ENCODE results near the gene P2RX2. TPM values are rescaled to one million over a fixed set of nuclear protein-coding genes. Genes with fewer than 3 reads are reported as not detected.
"Not testable (repeated sequence)": the region's sequence is repeated elsewhere in the genome, so short reads cannot be mapped to it uniquely, and the experiment has no call there.

The P2RX2 gene
- total RNA-seq, 2 donors from 2014 or later: 0.24 TPM; not detected in 1

DNA sequence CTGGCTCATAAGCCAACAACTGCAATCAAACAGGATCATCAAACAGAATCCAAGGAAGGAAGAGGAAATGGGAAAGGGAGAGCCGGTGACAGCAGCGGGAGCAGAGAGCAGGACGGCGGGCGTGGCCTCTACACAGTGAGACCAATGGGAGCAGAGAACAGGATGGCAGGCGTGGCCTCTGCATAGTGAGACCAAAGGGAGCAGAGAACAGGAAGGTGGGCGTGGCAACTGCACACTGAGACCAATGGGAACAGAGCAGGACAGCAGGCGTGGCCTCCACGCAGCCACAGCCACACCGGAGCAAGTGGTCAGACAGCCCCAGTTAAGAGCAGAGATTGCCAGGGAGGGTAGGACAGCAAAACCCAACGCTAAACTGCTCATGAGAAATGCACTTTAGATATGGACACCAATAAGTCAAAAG is 24.6 kb upstream of the P2RX2 start:
- Histone ChIP-seq H3K27ac (peak overlapping the region; percentile 55), H3K9ac (ENCODE audit: low read depth in 2 of 2, low read length in 2 of 2) (peak overlapping the region in 1 of 2 donors; percentile 58), H3K4me3 (peak overlapping the region; percentile 19), H3K4me1 (no peaks in the 10 kb centered on the region), H3K27me3 (peaks cover 3% of the 10 kb centered on the region), H3K9me3 (no peaks in the 10 kb centered on the region), H3K36me3 (no peaks in the 10 kb centered on the region)
- TF ChIP-seq, protein P1, sequence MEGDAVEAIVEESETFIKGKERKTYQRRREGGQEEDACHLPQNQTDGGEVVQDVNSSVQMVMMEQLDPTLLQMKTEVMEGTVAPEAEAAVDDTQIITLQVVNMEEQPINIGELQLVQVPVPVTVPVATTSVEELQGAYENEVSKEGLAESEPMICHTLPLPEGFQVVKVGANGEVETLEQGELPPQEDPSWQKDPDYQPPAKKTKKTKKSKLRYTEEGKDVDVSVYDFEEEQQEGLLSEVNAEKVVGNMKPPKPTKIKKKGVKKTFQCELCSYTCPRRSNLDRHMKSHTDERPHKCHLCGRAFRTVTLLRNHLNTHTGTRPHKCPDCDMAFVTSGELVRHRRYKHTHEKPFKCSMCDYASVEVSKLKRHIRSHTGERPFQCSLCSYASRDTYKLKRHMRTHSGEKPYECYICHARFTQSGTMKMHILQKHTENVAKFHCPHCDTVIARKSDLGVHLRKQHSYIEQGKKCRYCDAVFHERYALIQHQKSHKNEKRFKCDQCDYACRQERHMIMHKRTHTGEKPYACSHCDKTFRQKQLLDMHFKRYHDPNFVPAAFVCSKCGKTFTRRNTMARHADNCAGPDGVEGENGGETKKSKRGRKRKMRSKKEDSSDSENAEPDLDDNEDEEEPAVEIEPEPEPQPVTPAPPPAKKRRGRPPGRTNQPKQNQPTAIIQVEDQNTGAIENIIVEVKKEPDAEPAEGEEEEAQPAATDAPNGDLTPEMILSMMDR (IDR thresholded peaks at IDR 0.05): no peak
- DNase-seq: peak; percentile 96
- intact Hi-C loops (cut with DNase I): no loop called here

DNA sequence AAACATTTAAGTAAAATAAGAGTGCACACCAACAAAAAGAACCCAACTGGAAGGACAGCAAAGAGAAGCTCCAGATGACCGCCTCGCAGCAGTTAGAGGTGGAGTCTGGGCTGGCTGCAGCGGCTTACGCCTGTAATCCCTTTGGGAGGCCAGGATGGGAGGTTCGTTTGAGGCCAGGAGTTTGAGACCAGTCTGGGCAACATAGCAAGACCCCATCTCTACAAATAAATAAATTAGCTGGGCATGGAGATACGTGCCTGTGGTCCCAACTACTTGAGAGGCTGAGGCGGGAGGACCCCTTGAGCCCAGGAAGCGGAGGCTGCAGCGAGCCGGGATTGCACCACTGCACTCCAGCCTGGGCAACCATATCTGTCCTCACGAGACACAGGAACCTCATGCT is 23.4 kb upstream of the P2RX2 start:
- TF ChIP-seq, protein P1 (IDR thresholded peaks at IDR 0.05): no peak
- DNase-seq: no peak
- Histone ChIP-seq H3K27ac (no peak overlapping the region), H3K36me3 (no peaks in the 10 kb centered on the region), H3K9me3 (no peaks in the 10 kb centered on the region), H3K4me3 (no peak overlapping the region), H3K4me1 (no peaks in the 10 kb centered on the region), H3K27me3 (peaks cover 5% of the 10 kb centered on the region), H3K9ac (ENCODE audit: low read depth in 2 of 2, low read length in 2 of 2) (no peak overlapping the region)
- intact Hi-C loops (cut with DNase I): no loop called here

DNA sequence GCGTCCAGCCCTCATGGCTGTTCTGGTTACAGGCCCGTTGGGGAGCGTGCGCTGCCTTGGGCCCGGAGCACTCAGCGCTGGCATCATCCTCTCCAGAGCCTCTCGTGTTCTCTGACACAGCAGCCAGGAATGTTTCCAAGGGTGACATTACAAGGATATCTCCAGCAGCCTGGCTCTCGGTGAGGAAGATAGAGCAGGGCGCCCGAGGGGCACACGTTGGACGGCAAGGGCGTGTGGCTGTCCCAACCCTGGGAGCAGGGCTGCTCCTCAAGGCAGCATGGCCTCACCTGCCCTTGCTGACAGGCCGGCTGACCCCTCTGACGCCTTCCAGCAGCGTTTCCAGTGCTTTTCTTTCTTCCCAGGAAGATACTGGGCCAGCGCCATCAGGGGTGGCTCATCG is 22.6 kb upstream of the P2RX2 start:
- Histone ChIP-seq H3K4me3 (no peak overlapping the region), H3K36me3 (no peaks in the 10 kb centered on the region), H3K9me3 (no peaks in the 10 kb centered on the region), H3K9ac (ENCODE audit: low read depth in 2 of 2, low read length in 2 of 2) (no peak overlapping the region), H3K4me1 (no peaks in the 10 kb centered on the region), H3K27ac (no peak overlapping the region), H3K27me3 (peaks cover 8% of the 10 kb centered on the region)
- intact Hi-C loops (cut with DNase I): no loop called here
- no peak for DNase-seq
- TF ChIP-seq, protein P1 (IDR thresholded peaks at IDR 0.05): no peak

DNA sequence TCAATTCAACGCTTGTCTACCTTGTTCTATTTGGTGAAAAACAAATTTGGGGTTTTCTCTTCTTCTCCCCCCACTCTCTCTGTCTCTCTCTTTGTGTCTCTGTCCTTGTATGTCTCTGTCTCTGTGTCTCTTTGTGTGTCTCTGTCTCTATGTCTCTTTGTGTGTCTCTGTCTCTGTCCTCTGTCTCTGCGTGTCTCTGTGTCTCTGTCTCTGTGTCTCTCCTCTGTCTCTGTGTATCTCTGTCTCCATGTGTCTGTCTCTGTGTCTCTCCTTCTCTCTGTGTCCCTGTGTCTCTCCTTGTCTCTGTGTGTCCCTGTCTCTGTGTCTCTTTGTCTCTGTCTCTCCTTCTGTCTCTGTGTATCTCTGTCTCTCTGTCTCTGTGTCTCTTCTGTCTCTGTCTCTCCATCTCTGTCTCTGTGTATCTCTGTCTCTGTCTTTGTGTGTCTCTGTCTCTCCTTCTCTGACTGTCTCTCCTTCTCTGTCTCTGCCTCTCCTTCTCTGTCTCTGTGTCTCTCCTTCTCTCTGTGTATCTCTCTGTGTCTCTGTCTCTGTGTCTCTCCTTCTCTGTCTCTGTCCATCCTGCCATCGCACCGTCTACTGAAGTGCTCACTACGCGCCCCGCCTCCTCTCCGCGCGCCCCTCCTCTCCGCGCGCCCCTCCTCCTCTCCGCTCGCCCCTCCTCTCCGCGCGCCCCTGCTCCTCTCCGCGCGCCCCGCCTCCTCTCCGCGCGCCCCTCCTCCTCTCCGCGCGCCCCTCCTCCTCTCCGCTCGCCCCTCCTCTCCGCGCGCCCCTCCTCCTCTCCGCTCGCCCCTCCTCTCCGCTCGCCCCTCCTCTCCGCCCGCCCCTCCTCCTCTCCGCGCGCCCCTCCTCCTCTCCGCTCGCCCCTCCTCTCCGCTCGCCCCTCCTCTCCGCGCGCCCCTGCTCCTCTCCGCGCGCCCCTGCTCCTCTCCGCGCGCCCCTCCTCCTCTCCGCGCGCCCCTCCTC is 21.0 kb upstream of the P2RX2 start:
- TF ChIP-seq, protein P1 (IDR thresholded peaks at IDR 0.05): no peak
- H3K4me1 ChIP-seq: peaks cover 3% of the 10 kb centered on the region
- no peak for DNase-seq
- no peaks in the 10 kb centered on the region for H3K9me3 ChIP-seq
- peaks cover 19% of the 10 kb centered on the region for H3K27me3 ChIP-seq
- intact Hi-C loops (cut with DNase I): no loop called here
- no peak overlapping the region for H3K4me3 ChIP-seq
- no peak overlapping the region for H3K9ac ChIP-seq (ENCODE audit: low read depth in 2 of 2, low read length in 2 of 2)
- H3K27ac ChIP-seq: no peak overlapping the region
- no peaks in the 10 kb centered on the region for H3K36me3 ChIP-seq

DNA sequence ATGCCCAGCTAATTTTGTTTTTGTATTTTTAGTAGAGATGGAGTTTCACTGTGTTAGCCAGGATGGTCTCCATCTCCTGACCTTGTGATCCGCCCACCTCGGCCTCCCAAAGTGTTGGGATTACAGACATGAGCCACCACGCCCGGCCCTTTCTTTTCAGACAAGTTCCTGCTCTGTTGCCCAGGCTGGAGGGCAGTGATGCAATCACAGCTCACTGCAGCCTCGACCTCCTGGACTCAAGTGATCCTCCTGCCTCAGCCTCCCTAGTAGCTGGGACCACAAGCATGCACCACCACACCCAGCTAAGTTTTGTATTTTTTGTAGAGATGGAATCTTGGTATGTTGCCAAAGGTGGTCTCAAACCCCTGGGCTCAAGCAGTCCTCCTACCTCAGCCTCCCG is 19.1 kb upstream of the P2RX2 start:
- H3K27me3 ChIP-seq: peaks cover 34% of the 10 kb centered on the region
- H3K4me3 ChIP-seq; H3K36me3 ChIP-seq; intact Hi-C loops (cut with DNase I); H3K4me1 ChIP-seq; H3K9ac ChIP-seq (ENCODE audit: low read depth in 2 of 2, low read length in 2 of 2); H3K27ac ChIP-seq; DNase-seq; H3K9me3 ChIP-seq: not testable (repeated sequence)
